ENCODE results near the gene CEBPB.
"Not testable (repeated sequence)": the region's sequence is repeated elsewhere in the genome, so short reads cannot be mapped to it uniquely, and the experiment has no call there.

CEBPB gene

DNA sequence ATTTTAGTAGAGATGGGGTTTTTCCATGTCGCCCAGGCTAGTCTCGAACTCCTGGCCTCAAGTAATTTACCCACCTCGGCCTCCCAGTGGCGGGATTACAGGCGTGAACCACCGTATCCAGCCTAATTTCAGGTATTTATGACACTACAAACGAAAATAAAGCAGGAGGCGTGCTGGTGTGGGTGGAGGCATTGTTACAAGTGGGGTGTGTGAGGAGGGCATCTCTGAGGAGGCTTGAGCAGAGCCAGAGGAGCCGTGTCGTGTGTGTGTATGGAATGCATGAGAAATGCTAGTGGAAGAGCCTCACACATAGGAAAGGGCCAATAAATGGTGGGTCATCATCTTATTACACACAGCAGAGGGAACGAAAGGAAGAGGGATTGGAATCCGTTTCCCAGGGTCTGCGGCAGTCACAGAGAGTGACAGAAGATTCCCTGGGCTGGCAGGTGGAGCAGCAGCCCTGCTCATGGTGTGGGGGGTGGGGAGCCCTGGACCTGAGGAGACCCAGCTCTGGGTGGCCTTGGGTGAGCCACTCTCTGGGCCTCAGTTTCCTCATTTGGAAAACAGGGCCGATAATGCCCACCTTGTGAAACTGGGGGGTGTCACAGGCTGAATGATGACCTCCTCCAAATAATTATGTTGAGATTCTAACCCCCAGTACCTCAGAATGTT is 19.9 kb upstream of the CEBPB start:
- DNase-seq: no peak

DNA sequence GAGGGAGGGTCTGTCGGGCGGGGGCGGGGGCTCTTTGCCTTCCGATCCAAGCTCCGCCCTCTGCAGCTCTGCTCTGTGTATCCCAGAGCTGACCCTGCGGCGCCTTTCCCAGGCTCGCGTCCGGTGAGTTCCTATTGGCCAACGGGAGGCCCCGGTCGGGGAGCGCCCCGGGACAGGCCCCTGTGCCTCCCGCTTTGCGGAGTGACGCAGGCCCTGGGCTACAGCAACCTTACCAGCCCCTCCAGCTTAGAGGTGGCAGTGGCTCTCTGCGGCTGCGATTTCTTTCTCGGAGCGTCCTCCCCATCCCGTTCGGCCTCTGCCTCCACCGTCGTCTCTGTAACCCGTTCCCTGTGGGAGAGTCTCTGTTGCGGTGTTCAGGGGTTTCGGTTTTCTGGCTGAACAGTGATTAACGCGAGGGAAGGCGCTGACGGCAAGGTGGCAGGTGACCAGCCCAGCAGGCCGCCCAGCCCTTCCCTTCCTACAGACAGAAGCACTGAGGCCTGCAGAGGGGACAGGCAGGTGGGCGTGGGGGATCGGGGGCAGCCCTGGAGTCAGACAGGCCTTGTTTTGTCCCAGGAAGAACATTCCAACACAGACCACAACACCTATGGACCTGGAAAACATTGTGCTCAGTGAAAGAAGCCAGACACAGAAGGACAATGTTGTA is 18.1 kb upstream of the CEBPB start:
- peak in 1 of 2 experiments; percentile 48 for DNase-seq

DNA sequence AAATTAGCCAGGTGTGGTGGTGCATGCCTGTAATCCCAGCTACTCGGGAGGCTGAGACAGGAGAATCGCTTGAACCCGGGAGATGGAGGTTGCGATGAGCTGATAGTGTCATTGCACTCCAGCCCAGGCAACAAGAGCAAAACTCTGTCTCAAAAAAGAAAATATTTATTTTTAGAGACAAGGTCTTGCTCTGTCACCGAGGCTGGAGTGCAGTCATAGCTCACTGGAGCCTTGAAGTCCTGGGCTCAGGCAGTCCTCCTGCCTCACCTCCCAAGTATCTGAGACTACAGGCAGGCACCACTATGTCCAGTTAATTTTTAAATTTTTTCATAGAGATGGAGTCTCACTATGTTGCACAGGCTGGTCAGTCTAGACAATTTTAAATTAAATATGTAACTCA is 16.2 kb upstream of the CEBPB start:
- no peak for DNase-seq

DNA sequence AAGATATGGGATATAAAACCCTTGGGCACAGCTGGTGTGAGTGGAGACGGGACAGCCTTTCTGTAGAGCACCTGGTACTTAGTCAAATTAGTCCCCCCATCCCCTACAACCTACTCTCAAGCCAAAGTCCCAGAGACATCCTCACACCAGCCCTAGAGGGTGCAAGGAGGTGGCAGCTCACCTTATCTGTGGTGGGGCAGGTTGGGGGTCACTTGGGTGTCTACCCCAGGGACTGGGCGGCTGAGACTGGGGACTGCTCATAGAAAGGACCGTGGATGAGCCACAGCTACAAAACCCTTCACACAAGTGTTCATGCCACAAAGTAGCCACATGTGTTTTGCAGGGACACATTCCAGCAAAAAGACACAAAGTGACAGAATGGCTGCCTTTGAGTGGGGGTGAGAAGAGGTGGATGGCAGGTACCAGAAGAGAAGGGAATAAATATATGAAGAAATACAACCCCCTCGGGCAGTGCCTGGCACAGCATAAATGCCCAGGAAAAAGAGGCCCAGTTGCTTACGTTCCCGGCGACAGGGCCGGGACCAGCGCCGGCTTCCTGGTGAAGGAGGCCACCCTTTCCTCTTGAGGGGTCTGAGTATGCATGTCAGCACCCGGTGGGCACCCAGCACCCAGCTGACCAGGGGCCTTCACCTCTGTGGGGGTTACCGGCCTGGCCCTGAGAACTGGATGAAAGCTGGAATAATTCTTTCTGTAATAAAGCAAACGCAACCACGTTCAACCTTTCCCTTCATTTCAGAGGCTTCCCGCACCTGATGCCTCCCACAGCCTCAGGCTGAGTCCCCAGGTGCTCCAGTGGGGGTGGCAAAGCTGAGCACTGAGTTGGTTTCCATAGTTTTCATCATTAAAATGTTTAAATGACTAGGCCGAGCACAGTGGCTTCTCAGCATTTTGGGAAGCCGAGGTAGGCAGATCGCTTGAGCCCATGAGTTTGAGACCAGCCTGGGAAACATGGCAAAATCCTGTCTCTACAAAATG is 14.4 kb upstream of the CEBPB start:
- DNase-seq: no peak

DNA sequence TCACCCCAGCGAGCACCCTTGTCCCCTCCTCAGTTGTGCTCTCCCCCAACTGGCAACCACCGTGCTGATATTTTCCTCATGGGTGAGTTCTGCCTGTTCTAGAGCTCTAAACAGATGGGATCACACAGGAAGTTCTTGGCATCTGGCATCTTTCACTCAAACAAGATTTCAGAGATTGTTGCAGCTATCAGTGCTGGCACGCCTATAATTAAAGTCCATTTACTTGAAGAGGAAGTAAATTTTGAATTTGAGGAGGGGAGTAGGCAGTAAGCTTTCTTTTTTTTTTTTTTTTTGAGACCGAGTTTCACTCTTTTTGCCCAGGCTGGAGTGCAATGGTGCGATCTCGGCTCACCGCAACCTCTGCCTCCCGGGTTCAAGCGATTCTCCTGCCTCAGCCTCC is 12.0 kb upstream of the CEBPB start:
- DNase-seq: not testable (repeated sequence)

DNA sequence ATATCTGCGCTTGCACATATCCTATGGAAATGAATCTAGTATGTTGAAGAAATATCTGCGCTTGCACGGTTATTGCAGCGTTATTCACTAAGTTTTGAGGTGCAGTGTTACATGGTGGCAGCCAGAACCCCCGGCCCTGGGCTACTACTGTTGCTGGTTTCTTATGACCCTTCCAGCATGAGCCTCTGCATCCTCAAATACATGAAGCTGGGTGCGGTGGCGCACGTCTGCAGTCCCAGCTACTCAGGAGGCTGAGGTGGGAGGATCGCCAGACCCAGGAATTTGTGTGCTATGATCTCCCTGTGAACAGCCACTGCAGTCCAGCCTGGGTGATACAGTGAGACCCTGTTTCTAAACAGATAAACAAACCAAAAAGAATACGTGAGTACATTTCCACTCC is 9.3 kb upstream of the CEBPB start:
- DNase-seq: no peak

DNA sequence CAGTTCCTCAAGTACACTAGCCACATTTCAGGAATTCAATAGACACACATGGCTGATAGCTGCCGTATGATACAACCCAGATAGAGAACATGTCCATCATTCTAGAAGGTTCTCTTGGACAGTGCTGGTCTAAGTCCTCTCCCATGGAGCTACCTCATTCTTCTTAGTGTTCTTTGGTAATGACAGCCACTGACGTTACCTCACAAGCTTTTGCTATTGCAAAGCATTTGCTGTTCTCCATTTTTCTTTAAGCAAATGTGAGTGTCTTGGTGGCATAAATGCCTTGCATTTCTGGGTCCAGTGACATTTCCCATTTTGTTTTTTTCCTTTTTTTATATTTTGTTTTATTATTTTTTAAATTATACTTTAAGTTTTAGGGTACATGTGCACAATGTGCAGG is 8.3 kb upstream of the CEBPB start:
- no peak for DNase-seq

DNA sequence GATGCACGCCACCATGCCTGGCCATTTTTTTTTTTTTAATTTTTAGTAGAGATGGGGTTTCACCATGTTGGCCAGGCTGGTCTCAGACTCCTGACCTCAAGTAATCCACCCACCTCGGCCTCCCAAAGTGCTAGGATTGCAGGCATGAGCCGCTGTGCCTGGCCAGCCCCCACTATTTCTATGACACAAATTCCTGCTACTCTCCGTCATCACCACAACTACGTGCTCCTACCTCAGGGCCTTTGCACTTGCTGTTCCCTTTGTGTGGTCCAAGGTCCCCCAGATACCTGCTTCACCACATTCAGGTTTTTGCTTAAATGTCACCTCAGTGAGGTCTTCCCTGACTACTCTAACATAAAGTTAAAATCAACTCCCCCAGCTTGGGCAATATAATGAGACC is 5.2 kb upstream of the CEBPB start:
- no peak for DNase-seq

DNA sequence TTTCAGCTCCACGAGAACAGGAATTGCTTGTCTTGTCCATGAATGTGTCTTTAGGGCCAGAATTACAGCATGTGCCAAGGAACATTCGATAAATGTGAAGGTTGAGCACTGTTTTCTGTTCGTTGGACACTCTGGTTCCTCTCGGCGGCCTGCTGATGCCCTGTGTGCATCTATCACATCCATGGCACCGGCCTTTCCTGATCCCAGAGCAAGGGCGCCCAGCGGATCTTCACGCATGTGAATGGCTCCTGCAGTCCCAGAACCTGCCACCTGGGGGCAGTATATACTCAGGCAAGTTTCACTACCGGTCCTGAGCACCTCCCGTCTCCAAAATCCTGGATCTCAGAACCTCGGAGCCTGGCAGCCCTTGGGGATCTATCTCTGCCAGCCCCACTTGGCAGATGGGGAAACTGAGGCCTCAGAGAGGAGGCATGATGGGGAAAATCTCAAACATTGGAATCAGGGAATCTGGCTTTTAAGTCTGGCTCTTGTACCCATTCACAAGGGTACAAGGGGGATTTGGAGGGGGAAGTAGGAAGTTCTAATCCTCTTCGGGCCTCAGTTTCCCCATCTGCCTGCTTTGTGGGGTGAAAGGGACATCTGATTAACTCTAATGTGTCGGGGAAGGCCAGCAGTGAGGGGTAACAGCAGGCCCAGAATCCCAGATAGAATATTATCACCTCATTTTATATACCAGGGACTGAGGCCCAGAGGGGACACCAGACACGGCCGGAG is 4.3 kb upstream of the CEBPB start:
- peak; percentile 65 to 91 for DNase-seq

DNA sequence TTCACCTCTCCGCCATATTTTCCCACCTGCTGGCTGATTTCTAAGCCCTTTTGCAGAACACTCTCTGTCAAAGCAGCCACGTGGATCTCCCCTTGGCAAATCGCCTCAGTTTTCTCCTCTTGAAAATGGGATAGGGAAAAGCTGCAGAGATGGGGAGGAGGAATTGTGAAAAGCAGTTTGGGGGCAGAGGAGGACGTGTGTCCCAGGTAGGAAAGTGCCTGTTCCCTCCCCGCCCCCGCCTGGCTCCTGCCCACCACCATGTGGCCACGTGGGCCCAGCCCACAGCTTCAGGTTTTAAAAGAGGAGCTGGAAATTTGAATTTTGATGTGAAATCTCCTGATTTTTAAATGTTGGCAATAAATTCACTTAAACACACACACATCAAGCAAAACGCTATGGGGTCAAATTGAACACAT is 3.6 kb upstream of the CEBPB start:
- no peak for DNase-seq

DNA sequence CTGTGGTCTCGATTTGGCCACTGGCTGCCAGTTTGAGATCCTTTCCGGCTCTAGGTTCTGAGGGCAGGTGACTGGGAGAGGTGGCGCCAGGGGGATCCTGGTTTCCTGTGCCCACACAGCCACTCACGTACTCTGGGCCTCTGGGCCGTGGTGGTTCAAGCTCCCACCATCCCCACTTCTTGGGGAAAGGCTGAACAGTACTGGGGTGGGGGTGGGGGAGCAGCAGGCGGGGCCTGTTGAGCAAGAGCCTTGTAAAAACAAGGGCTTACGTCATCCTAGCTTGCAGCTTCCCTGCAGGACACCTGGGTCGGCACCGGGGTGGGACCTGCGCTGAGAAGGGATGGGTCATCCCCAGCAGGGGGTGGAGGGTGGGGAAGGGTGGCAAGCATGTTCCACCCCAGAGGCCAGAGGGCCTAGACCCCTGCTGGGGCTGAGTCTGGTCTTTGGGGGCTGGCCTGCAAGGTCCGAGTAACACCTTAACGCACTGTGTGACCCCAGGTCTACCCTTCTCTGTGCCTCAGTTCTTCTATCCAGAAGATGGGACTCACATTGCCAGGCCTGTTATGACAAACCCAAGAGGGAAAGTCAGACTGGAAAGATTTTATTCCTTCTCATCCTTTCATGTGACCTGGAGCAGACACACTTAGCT is 3.1 kb upstream of the CEBPB start:
- DNase-seq: no peak

DNA sequence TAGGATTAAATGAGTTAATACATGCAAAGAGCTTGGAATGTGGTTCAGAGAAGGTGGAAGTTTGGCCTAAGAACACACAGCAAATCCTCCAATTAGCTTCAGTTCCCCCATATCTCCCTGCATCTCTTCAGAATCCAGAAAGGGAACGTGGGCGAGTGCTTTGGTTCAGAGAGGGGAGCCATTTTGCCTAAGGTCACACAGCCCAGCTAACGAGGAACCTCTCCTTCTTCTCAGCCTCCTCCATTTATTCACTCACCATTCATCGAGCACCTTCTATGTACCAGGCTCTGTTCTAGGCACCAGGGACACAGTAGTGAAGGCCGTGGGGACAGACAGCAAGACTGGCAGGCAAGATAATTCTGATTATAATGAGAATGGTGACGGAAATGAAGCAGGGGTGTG is 2.3 kb upstream of the CEBPB start:
- no peak for DNase-seq

DNA sequence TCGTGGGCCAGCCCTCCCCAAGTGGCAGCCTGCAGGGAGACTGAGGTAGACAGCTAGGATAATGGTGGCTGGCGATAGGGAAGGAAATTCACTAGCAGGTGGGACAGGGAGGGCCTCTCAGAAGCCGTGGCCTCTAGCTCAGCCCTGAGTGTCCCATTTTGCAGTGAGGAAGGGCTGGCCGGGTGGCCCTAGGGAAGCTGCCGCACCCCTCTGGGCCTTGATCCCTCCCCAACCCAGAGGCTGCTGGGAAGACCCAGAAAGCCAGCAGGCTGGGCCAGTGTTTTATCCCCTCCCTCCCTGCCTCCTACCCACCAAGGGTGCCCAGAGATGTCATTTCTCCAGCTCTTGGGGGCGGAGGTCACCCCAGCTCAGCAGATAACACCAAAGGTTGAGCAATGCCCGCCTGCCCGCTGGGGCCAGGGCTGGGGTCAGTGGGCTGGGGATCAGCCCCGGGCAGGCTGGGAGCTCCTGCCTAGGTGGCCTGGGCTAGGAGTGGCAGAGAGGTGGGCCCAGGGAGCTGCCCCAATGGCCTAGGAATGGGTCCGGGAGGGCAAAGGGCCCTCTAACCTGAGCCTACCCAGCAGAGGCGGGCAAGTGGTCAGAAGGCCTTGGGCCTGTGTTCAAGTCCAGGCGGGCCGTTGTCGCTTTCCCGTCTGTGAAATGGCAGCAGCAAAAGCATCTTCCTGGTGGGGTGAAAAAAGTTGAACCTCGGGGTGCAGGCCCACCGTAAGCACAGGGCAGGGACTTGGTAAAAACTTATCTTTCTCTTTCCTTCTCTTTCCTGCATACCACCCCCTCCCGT is 1.6 kb upstream of the CEBPB start:
- DNase-seq: no peak

DNA sequence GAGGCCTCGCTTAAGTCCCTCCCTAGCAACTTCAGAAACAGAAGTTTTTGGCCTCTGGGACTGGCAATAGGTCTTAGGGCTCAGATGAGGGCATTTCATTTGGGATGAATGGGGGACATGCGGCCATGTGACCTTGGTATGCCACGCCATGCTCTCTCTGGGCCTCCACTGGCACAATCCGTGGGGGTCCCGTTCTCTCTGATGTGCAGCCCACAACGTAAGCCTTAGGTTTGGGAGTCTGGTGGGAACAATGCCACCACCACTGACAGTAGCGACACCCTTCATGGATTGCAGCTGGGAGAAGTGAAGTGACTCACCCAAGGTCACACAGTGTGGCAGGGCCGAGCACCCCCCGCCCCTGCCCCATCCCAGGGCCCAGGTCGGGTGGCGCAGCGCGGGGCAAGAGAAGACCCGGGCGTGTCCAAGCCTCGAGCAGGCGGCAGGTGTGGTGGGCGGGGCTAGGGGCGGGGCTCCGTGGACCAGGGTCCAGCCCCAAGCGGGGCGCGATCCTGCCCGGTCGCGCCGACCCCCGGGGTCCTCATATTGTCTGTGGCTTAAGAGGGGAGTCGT is 864 bp upstream of the CEBPB start:
- DNase-seq: peak in 1 of 2 experiments; percentile 60

DNA sequence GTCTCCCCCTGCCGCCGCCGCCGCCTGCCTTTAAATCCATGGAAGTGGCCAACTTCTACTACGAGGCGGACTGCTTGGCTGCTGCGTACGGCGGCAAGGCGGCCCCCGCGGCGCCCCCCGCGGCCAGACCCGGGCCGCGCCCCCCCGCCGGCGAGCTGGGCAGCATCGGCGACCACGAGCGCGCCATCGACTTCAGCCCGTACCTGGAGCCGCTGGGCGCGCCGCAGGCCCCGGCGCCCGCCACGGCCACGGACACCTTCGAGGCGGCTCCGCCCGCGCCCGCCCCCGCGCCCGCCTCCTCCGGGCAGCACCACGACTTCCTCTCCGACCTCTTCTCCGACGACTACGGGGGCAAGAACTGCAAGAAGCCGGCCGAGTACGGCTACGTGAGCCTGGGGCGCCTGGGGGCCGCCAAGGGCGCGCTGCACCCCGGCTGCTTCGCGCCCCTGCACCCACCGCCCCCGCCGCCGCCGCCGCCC is 474 bp downstream of the CEBPB start:
- no peak for DNase-seq

DNA sequence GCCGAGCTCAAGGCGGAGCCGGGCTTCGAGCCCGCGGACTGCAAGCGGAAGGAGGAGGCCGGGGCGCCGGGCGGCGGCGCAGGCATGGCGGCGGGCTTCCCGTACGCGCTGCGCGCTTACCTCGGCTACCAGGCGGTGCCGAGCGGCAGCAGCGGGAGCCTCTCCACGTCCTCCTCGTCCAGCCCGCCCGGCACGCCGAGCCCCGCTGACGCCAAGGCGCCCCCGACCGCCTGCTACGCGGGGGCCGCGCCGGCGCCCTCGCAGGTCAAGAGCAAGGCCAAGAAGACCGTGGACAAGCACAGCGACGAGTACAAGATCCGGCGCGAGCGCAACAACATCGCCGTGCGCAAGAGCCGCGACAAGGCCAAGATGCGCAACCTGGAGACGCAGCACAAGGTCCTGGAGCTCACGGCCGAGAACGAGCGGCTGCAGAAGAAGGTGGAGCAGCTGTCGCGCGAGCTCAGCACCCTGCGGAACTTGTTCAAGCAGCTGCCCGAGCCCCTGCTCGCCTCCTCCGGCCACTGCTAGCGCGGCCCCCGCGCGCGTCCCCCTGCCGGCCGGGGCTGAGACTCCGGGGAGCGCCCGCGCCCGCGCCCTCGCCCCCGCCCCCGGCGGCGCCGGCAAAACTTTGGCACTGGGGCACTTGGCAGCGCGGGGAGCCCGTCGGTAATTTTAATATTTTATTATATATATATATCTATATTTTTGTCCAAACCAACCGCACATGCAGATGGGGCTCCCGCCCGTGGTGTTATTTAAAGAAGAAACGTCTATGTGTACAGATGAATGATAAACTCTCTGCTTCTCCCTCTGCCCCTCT is 1.1 kb downstream of the CEBPB start:
- no peak for DNase-seq

DNA sequence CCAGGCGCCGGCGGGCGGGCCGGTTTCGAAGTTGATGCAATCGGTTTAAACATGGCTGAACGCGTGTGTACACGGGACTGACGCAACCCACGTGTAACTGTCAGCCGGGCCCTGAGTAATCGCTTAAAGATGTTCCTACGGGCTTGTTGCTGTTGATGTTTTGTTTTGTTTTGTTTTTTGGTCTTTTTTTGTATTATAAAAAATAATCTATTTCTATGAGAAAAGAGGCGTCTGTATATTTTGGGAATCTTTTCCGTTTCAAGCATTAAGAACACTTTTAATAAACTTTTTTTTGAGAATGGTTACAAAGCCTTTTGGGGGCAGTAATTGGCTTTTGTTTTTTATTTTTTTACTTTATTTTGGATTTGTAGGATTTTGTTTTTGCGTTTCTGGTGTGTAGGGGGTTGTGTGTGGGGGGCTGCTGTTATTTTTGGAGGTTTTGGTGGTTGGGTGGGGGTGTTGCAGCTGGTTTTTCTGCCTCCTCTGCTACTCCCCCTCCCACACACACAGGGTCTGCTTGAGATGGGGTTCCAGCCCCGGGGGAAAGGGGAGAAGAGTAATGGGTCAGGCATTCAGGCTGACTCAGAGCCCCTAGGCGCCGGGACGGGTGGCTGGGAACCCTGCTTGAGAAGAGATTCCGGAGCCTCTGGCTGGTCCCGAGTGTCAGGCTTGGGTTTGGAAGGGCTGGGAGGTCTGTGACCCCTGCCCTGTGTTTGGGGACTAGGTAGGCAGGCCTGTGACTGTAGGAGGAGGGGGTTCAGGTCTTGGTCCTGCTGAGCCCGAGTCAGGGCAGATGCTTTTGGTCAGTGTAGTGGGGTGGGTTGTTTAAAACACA is 2.0 kb downstream of the CEBPB start:
- DNase-seq: peak; percentile 53 to 86

DNA sequence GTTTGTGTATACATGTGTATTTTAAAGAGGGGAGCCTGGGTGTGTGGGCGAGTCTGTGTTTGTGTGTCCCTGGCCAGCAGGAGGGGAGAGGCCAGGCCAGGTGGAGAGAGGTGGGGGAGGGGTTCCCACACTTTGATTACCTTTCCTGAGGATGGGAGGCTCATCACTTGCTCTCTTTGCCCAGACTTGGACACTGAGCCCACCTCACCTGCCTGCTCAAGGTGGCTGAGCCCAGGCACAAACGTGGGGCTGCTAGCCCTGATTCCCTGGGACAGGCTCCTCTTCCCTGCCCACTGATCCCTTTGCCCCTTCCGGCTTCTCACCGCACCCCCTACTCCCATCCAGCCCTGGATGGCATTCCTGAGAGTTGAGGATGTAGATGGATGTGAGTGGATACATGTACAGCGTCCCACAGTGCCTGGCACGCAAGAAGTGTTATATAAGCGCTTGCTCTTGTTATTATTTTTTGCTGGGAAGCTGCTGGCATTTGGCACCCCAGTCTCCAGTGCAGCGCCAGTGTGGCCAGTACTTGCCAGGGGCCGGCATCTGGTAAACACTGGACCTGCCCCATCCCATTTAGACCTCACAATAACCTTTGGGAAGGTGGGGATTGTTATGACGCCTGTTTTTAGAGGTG is 2.7 kb downstream of the CEBPB start:
- DNase-seq: no peak
